ENCODE results near the gene VDAC1. TPM values are rescaled to one million over a fixed set of nuclear protein-coding genes. Genes with fewer than 3 reads are reported as not detected.
"Not testable (repeated sequence)": the region's sequence is repeated elsewhere in the genome, so short reads cannot be mapped to it uniquely, and the experiment has no call there.

Gene VDAC1
- total RNA-seq, 1 donor from 2014 or later, result 515 TPM

GRCh38 chr5:133977161-133977787 lies 27.5 kb downstream of the VDAC1 start:
- ATAC-seq (peak; percentile 15), DNase-seq (no peak)
- intact Hi-C loops (cut with micrococcal nuclease), result no loop called here

GRCh38 chr5:133975546-133975945 lies 29.2 kb downstream of the VDAC1 start:
- DNase-seq; intact Hi-C loops (cut with micrococcal nuclease); ATAC-seq: not testable (repeated sequence)

- ATAC-seq, result no peak
These were observed 30.6 kb downstream of the VDAC1 start for GRCh38 chr5:133974142-133974541.

GRCh38 chr5:133970325-133970909 lies 34.4 kb downstream of the VDAC1 start:
- ATAC-seq, result no peak
- no peak for DNase-seq
- intact Hi-C loops (cut with micrococcal nuclease), result no loop called here

More at GRCh38 chr5:133974142-133974541, 30.6 kb downstream of the VDAC1 start:
- intact Hi-C loops (cut with micrococcal nuclease), result no loop called here
- DNase-seq, result no peak

GRCh38 chr5:133969654-133970324 lies 35.0 kb downstream of the VDAC1 start:
- DNase-seq (no peak), ATAC-seq (no peak)
- intact Hi-C loops (cut with micrococcal nuclease), result no loop called here

GRCh38 chr5:133968204-133968980 lies 36.4 kb downstream of the VDAC1 start, which contains the start of gene C5orf15:
TSS of gene C5orf15 (minus strand) at chr5:133968625. CDS start at chr5:133968584, 41 bp downstream.
- intact Hi-C loops (cut with micrococcal nuclease), result no loop called here
- ATAC-seq, result peak; percentile 98

GRCh38 chr5:133967698-133968203 lies 37.0 kb downstream of the VDAC1 start:
- DNase-seq, result no peak
- intact Hi-C loops (cut with micrococcal nuclease), result no loop called here
- ATAC-seq, result peak; percentile 21

More at GRCh38 chr5:133968204-133968980, 36.4 kb downstream of the VDAC1 start, which contains the start of gene C5orf15:
- peak; percentile 98 for DNase-seq

GRCh38 chr5:133967124-133967523 lies 37.7 kb downstream of the VDAC1 start:
- peak; percentile 51 for ATAC-seq
- no peak for DNase-seq
- intact Hi-C loops (cut with micrococcal nuclease), result no loop called here

- ATAC-seq, result no peak
- DNase-seq, result no peak
- intact Hi-C loops (cut with micrococcal nuclease), result no loop called here
These were observed 38.7 kb downstream of the VDAC1 start for GRCh38 chr5:133966090-133966489.

GRCh38 chr5:133963493-133964128 lies 41.2 kb downstream of the VDAC1 start:
- ATAC-seq, result no peak
- DNase-seq, result no peak
- intact Hi-C loops (cut with micrococcal nuclease), result no loop called here

- no peak for ATAC-seq
These were observed 41.8 kb downstream of the VDAC1 start for GRCh38 chr5:133962801-133963476.

GRCh38 chr5:133962131-133962530 lies 42.6 kb downstream of the VDAC1 start:
- no peak for ATAC-seq
- no peak for DNase-seq
- intact Hi-C loops (cut with micrococcal nuclease), result no loop called here

More at GRCh38 chr5:133962801-133963476, 41.8 kb downstream of the VDAC1 start:
- DNase-seq, result no peak
- intact Hi-C loops (cut with micrococcal nuclease), result no loop called here

- intact Hi-C loops (cut with micrococcal nuclease), result no loop called here
These were observed 45.1 kb downstream of the VDAC1 start for GRCh38 chr5:133959643-133960042.

GRCh38 chr5:133957591-133957990 lies 47.2 kb downstream of the VDAC1 start:
- ATAC-seq (no peak), DNase-seq (no peak)
- intact Hi-C loops (cut with micrococcal nuclease), result no loop called here

More at GRCh38 chr5:133959643-133960042, 45.1 kb downstream of the VDAC1 start:
- DNase-seq (no peak), ATAC-seq (no peak)

- DNase-seq (no peak), ATAC-seq (no peak)
- intact Hi-C loops (cut with micrococcal nuclease), result no loop called here
These were observed 47.7 kb downstream of the VDAC1 start for GRCh38 chr5:133957080-133957479.

- ATAC-seq; intact Hi-C loops (cut with micrococcal nuclease); DNase-seq: not testable (repeated sequence)
These were observed 48.6 kb downstream of the VDAC1 start for GRCh38 chr5:133956196-133956595.

GRCh38 chr5:133953568-133954145 lies 51.1 kb downstream of the VDAC1 start:
- intact Hi-C loops (cut with micrococcal nuclease), result no loop called here
- peak; percentile 8 for ATAC-seq
- DNase-seq, result no peak
